ENCODE results near the gene ACSF2. TPM values are rescaled to one million over a fixed set of nuclear protein-coding genes. Genes with fewer than 3 reads are reported as not detected.

Gene ACSF2
- total RNA-seq, 1 experiment from 2014 or later = 12.2 TPM

DNA sequence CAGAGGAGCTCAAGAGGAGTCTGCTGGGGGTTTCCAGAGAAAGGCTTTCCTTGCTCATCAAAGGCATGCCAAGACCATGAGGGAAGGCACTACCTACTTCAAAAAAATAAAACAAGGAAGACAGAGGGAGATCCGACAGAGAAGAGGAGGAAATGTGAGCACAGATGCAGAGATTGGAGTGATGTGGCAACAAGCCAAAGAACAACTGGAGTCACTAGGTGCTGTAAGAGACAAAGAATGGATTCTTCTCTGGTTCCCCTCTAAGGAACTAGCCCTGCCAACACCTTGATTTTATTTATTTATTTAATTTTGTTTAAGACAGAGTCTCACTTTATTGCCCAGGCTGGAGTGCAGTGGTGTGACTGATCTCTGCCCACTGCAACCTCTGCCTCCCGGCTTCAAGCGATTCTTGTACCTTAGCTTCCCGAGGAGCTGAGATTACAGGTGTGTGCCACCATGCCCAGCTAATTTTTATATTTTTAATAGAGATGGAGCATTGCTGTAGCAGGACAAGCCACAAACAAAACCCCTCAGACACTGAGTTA is 13.8 kb upstream of the ACSF2 start:
- Histone ChIP-seq H2BK15ac (ENCODE audit: low read depth, low read length) (no peak overlapping the region), H2AFZ (ENCODE audit: low read length) (no peak overlapping the region), H2BK120ac (ENCODE audit: low read depth, low read length, poor library complexity, severe bottlenecking) (no peak overlapping the region), H3K9me3 (ENCODE audit: control insufficient read depth, low read depth, low read length) (no peaks in the 10 kb centered on the region), H2AK5ac (ENCODE audit: insufficient read length, low read length) (no peak overlapping the region), H2BK20ac (ENCODE audit: low read depth, low read length, poor library complexity, severe bottlenecking) (no peak overlapping the region), H3K23me2 (ENCODE audit: insufficient read length, low read depth, low read length, poor library complexity, severe bottlenecking) (no peaks in the 10 kb centered on the region), H3K27ac (ENCODE audit: insufficient read length, low read depth, low read length) (no peak overlapping the region), H3K23ac (ENCODE audit: insufficient read length, low read depth, low read length) (no peak overlapping the region), H3K9ac (ENCODE audit: extremely low read depth, insufficient read length, low read length) (no peak overlapping the region), H3K56ac (ENCODE audit: insufficient read length, low read depth, low read length) (no peak overlapping the region), H3K18ac (ENCODE audit: insufficient read length, low read depth, low read length) (no peak overlapping the region), H4K91ac (ENCODE audit: insufficient read length, low read depth, low read length) (no peak overlapping the region), H3K4me2 (ENCODE audit: insufficient read depth, insufficient read length, low read length) (no peak overlapping the region), H2BK5ac (ENCODE audit: insufficient read length, low read length) (no peak overlapping the region), H4K5ac (ENCODE audit: insufficient read length, low read depth, low read length) (no peak overlapping the region), H3K4me1 (ENCODE audit: insufficient read depth, low read length) (no peaks in the 10 kb centered on the region), H3K27me3 (ENCODE audit: insufficient read depth, low read length) (no peaks in the 10 kb centered on the region), H3K79me1 (ENCODE audit: insufficient read depth, low read depth, low read length, poor library complexity, severe bottlenecking) (no peaks in the 10 kb centered on the region), H3K79me2 (ENCODE audit: insufficient read depth, low read length) (no peaks in the 10 kb centered on the region), H3T11ph (ENCODE audit: low read length) (no peak overlapping the region), H3K4ac (ENCODE audit: low read depth, low read length) (no peak overlapping the region), H4K8ac (replicated peaks; ENCODE audit: insufficient read length, low read depth, low read length) (no peak overlapping the region), H2BK12ac (ENCODE audit: insufficient read length, low read depth, low read length) (no peak overlapping the region), H3K14ac (ENCODE audit: insufficient read depth, low read length) (no peak overlapping the region), H4K20me1 (ENCODE audit: control insufficient read depth, insufficient read depth, insufficient read length) (no peaks in the 10 kb centered on the region)
- no peak overlapping the region for H3K4me3 Mint-ChIP-seq
- TF ChIP-seq, protein P1, sequence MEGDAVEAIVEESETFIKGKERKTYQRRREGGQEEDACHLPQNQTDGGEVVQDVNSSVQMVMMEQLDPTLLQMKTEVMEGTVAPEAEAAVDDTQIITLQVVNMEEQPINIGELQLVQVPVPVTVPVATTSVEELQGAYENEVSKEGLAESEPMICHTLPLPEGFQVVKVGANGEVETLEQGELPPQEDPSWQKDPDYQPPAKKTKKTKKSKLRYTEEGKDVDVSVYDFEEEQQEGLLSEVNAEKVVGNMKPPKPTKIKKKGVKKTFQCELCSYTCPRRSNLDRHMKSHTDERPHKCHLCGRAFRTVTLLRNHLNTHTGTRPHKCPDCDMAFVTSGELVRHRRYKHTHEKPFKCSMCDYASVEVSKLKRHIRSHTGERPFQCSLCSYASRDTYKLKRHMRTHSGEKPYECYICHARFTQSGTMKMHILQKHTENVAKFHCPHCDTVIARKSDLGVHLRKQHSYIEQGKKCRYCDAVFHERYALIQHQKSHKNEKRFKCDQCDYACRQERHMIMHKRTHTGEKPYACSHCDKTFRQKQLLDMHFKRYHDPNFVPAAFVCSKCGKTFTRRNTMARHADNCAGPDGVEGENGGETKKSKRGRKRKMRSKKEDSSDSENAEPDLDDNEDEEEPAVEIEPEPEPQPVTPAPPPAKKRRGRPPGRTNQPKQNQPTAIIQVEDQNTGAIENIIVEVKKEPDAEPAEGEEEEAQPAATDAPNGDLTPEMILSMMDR (conservative IDR thresholded peaks at IDR 0.05) = no peak
- DNase-seq = no peak
- peaks cover 16% of the 10 kb centered on the region for H3K27me3 Mint-ChIP-seq (ENCODE audit: low read depth)
- no peaks in the 10 kb centered on the region for H3K9me3 Mint-ChIP-seq
- no peaks in the 10 kb centered on the region for H3K36me3 Mint-ChIP-seq (ENCODE audit: insufficient read depth in 1 of 3, low read depth in 3 of 3)
- no peak overlapping the region for H3K27ac Mint-ChIP-seq
- H3K4me1 Mint-ChIP-seq = peaks cover 2 to 4% of the 10 kb centered on the region in 2 experiments; a peak in 3 of 4 replicates
- WGBS (ENCODE audit: extremely low coverage, insufficient read length, low lambda C conversion rate) = no CpG with 5 or more reads among the region's 4 CpGs
